HCT116 (cell line): ENCODE results near the gene IFIT1. TPM values are rescaled to one million over a fixed set of nuclear protein-coding genes. Genes with fewer than 3 reads are reported as not detected.

Experiments used
- ATAC-seq: fragments of 200-7000 bp; cut with Tn5 transposase; 2 replicates; pipeline ENCODE4 v1.9.1; 2020; ENCODE audit warnings: mild to moderate bottlenecking, moderate library complexity
- BruUV-seq: library from RNA; stranded (reverse); fragments of 400-500 nt; replicated peaks from 2 replicates; lab custom pipeline; 2021; lab: Mats Ljungman, UMichigan
- CTCF ChIA-PET: fragments of 300-600 bp; sonication (Branson Sonifier 250); formaldehyde crosslinking; loops from one replicate; lab custom pipeline; 2021; ENCODE audit warnings: antibody characterized with exemption; lab: Charles Lee
- POLR2A ChIA-PET: fragments of 300-600, 350-600 bp; sonication (Branson Sonifier 250); formaldehyde crosslinking; loops from one replicate; lab custom pipeline; 2021; ENCODE audit warnings: antibody characterized with exemption; lab: Charles Lee
- RAD21 ChIA-PET, 2 experiments: fragments of 300-600 bp; sonication (Branson Sonifier 250); formaldehyde crosslinking; loops; one replicate each; lab custom pipeline; 2023; ENCODE audit warnings: low total read pairs in 2 of 2; ENCODE audit not compliant: uncharacterized antibody in 2 of 2, unreplicated experiment in 2 of 2, low non-redundant PET in 1 of 2; lab: Charles Lee
- DNase-seq: peaks from one replicate; pipeline ENCODE4 v3.0.0-alpha.2; 2010; ENCODE audit warnings: low read depth, low spot score
- H2AFZ ChIP-seq: fragments of 200-600 bp; shearing (Covaris generic), sonication (generic); 2 replicates; pipeline ENCODE4 v1.6.1; 2017; ENCODE audit warnings: low read depth, mixed run types, mixed read lengths, antibody characterized with exemption, low read length; ENCODE audit not compliant: poor library complexity, severe bottlenecking
- H3K27ac ChIP-seq: 2 replicates; pipeline ENCODE4 v1.5.1; 2012; ENCODE audit warnings: low read depth, low read length
- H3K27me3 ChIP-seq: fragments of 200-600 bp; sonication (generic); 2 replicates; pipeline ENCODE4 v1.6.1; 2016; ENCODE audit warnings: mixed run types, low read length, mixed read lengths; ENCODE audit not compliant: insufficient read depth
- H3K36me3 ChIP-seq, 2 experiments: fragments of 200-500 bp in 1 of 2; fragments of 200-600 bp in 1 of 2; sonication (Bioruptor generic) in 1 of 2; sonication (generic) in 1 of 2; 2 replicates each; pipeline versions ENCODE4 v1.5.1 to v1.6.1; 2014 to 2016; ENCODE audit warnings: low read length in 2 of 2, inconsistent platforms in 1 of 2, mixed read lengths in 1 of 2, mixed run types in 1 of 2; ENCODE audit not compliant: insufficient read depth in 2 of 2, control insufficient read depth in 1 of 2
- H3K4me1 ChIP-seq, 2 experiments: fragments of 200-600 bp in 1 of 2; sonication (generic) in 1 of 2; 2 replicates each; pipeline versions ENCODE4 v1.5.1 to v1.6.1; 2012 to 2017; ENCODE audit warnings: low read length in 2 of 2, inconsistent platforms in 1 of 2, mild to moderate bottlenecking in 1 of 2, mixed read lengths in 1 of 2, mixed run types in 1 of 2, moderate library complexity in 1 of 2; ENCODE audit not compliant: insufficient read depth in 2 of 2, control insufficient read depth in 1 of 2
- H3K4me2 ChIP-seq: fragments of 200-600 bp; sonication (generic); 2 replicates; pipeline ENCODE4 v1.6.1; 2017; ENCODE audit warnings: mixed run types, low read length, mixed read lengths
- H3K4me3 ChIP-seq, 2 experiments: fragments of 200-600 bp in 1 of 2; sonication (generic) in 1 of 2; replicated peaks in 1 of 2; 2 replicates each; pipeline ENCODE4 v1.5.1; 2011 to 2016; ENCODE audit warnings: low read length in 2 of 2, control low read depth in 1 of 2, low read depth in 1 of 2, mild to moderate bottlenecking in 1 of 2, mixed read lengths in 1 of 2, mixed run types in 1 of 2
- H3K79me2 ChIP-seq: fragments of 200-600 bp; sonication (generic); 2 replicates; pipeline ENCODE4 v1.6.1; 2017; ENCODE audit warnings: mild to moderate bottlenecking, mixed run types, low read length, moderate library complexity, mixed read lengths; ENCODE audit not compliant: insufficient read depth
- H3K9ac ChIP-seq: fragments of 200-600 bp; sonication (generic); 2 replicates; pipeline ENCODE4 v1.6.1; 2016; ENCODE audit warnings: low read length, mixed read lengths
- H3K9me2 ChIP-seq: fragments of 200-600 bp; sonication (generic), shearing (Covaris generic); 2 replicates; pipeline ENCODE4 v1.6.1; 2017; ENCODE audit warnings: mixed run types, mild to moderate bottlenecking, moderate library complexity; ENCODE audit not compliant: insufficient read depth
- H3K9me3 ChIP-seq, 2 experiments: fragments of 200-500 bp in 1 of 2; fragments of 200-600 bp in 1 of 2; sonication (Bioruptor generic) in 1 of 2; sonication (generic) in 1 of 2; 2 replicates each; pipeline ENCODE4 v1.6.1; 2014 to 2017; ENCODE audit warnings: low read length in 2 of 2, mixed read lengths in 2 of 2, inconsistent platforms in 1 of 2, low read depth in 1 of 2, mild to moderate bottlenecking in 1 of 2, mixed run types in 1 of 2, moderate library complexity in 1 of 2; ENCODE audit not compliant: control insufficient read depth in 1 of 2, insufficient read depth in 1 of 2
- H4K20me1 ChIP-seq: fragments of 200-600 bp; sonication (generic), shearing (Covaris generic); 2 replicates; pipeline ENCODE4 v1.6.1; 2017; ENCODE audit warnings: mixed run types, mild to moderate bottlenecking, moderate library complexity; ENCODE audit not compliant: insufficient read depth
- CEBPB ChIP-seq: IDR thresholded peaks from 2 replicates; pipeline ENCODE4 v1.6.1; 2012; ENCODE audit warnings: low read depth
- EGR1 ChIP-seq: IDR thresholded peaks from 2 replicates; pipeline ENCODE4 v1.6.1; 2012; ENCODE audit warnings: low read depth
- EZH2 ChIP-seq: fragments of 200-600 bp; sonication (generic); IDR thresholded peaks from 2 replicates; pipeline ENCODE4 v1.6.1; 2017; ENCODE audit warnings: antibody characterized with exemption, mixed run types
- RAD21 ChIP-seq: IDR thresholded peaks from 2 replicates; pipeline ENCODE4 v1.6.1; 2012; ENCODE audit warnings: low read depth, mild to moderate bottlenecking
- SIN3A ChIP-seq: IDR thresholded peaks from 2 replicates; pipeline ENCODE4 v1.6.1; 2012; ENCODE audit warnings: low read depth
- SP1 ChIP-seq: IDR thresholded peaks from 2 replicates; pipeline ENCODE4 v1.6.1; 2012; ENCODE audit warnings: low read depth
- TCF7L2 ChIP-seq: IDR thresholded peaks from 2 replicates; pipeline ENCODE4 v1.7.0; 2011; ENCODE audit warnings: borderline replicate concordance, inconsistent platforms; ENCODE audit not compliant: insufficient read depth, insufficient read length; ENCODE audit errors: extremely low read depth
- ZFX ChIP-seq: fragments of 450-650 bp; IDR thresholded peaks from 2 replicates; pipeline ENCODE4 v1.6.1; 2017
- ZNF274 ChIP-seq: fragments of 200-500 bp; sonication (Bioruptor generic); IDR thresholded peaks from 2 replicates; pipeline ENCODE4 v1.6.1; 2014; ENCODE audit warnings: mild to moderate bottlenecking, low read depth, low read length, inconsistent platforms
- intact Hi-C: fragments of 100-400 bp; cut with micrococcal nuclease; formaldehyde crosslinking; loops from 2 replicates; pipeline ENCODE4 v1.10.0; 2022
- total RNA-seq: library from RNA; stranded (reverse); gene quantifications from one replicate; pipeline ENCODE4 v1.2.1, GENCODE V29; 2021; ENCODE audit not compliant: unreplicated experiment
- TF ChIP-seq, protein P1 (sequence below): IDR thresholded peaks from 2 replicates; pipeline ENCODE4 v1.6.1; 2011; ENCODE audit warnings: mild to moderate bottlenecking, low read length, moderate library complexity; ENCODE audit not compliant: insufficient replicate concordance; ENCODE audit errors: extremely low read depth
- TF ChIP-seq, protein P2 (sequence below): IDR thresholded peaks from 2 replicates; pipeline ENCODE4 v1.6.1; 2012
- TF ChIP-seq, protein P3 (sequence below): IDR thresholded peaks from 2 replicates; pipeline ENCODE4 v1.6.1; 2012; ENCODE audit warnings: low read depth

IFIT1 gene
- total RNA-seq, 1 experiment from 2014 or later: 3.6 TPM

DNA sequence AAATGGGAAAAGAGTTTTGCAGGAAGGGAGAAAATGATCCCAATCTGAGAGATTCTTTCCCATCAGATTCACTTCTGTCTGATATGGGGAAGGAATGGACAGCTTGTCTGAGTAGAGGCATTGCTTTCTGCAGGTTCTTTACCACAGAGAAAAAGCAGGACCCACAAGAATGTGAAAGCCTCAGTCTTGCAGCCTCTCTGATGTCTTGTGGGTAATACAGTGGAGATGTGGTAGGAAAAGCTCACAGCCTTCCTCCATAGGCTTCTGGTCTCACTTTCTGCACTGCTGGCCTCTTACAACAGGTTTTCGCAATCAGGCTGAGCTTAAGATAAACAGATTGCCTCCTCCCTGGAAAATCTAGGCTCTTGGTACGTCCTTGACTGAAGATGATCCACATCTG, 551 bp downstream of the IFIT1 start:
- TF ChIP-seq, protein P1, sequence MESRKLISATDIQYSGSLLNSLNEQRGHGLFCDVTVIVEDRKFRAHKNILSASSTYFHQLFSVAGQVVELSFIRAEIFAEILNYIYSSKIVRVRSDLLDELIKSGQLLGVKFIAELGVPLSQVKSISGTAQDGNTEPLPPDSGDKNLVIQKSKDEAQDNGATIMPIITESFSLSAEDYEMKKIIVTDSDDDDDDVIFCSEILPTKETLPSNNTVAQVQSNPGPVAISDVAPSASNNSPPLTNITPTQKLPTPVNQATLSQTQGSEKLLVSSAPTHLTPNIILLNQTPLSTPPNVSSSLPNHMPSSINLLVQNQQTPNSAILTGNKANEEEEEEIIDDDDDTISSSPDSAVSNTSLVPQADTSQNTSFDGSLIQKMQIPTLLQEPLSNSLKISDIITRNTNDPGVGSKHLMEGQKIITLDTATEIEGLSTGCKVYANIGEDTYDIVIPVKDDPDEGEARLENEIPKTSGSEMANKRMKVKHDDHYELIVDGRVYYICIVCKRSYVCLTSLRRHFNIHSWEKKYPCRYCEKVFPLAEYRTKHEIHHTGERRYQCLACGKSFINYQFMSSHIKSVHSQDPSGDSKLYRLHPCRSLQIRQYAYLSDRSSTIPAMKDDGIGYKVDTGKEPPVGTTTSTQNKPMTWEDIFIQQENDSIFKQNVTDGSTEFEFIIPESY: no peak
- TF ChIP-seq SIN3A (no peak), EGR1 (no peak), CEBPB (no peak), TCF7L2 (no peak), SP1 (no peak), RAD21 (no peak), ZNF274 (no peak), EZH2 (no peak), ZFX (no peak)
- TF ChIP-seq, protein P2, sequence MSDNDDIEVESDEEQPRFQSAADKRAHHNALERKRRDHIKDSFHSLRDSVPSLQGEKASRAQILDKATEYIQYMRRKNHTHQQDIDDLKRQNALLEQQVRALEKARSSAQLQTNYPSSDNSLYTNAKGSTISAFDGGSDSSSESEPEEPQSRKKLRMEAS: no peak
- TF ChIP-seq, protein P3, sequence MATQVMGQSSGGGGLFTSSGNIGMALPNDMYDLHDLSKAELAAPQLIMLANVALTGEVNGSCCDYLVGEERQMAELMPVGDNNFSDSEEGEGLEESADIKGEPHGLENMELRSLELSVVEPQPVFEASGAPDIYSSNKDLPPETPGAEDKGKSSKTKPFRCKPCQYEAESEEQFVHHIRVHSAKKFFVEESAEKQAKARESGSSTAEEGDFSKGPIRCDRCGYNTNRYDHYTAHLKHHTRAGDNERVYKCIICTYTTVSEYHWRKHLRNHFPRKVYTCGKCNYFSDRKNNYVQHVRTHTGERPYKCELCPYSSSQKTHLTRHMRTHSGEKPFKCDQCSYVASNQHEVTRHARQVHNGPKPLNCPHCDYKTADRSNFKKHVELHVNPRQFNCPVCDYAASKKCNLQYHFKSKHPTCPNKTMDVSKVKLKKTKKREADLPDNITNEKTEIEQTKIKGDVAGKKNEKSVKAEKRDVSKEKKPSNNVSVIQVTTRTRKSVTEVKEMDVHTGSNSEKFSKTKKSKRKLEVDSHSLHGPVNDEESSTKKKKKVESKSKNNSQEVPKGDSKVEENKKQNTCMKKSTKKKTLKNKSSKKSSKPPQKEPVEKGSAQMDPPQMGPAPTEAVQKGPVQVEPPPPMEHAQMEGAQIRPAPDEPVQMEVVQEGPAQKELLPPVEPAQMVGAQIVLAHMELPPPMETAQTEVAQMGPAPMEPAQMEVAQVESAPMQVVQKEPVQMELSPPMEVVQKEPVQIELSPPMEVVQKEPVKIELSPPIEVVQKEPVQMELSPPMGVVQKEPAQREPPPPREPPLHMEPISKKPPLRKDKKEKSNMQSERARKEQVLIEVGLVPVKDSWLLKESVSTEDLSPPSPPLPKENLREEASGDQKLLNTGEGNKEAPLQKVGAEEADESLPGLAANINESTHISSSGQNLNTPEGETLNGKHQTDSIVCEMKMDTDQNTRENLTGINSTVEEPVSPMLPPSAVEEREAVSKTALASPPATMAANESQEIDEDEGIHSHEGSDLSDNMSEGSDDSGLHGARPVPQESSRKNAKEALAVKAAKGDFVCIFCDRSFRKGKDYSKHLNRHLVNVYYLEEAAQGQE: no peak
- CTCF ChIA-PET: interaction anchor here (0.6 to 1.5 kb wide), 2 partner anchors 23 to 137 kb away, joined by 3 to 7 read pairs; no protein-coding TSS in a partner anchor
- no peak overlapping the region for H3K9ac ChIP-seq
- H3K4me3 ChIP-seq: peak overlapping the region; percentile 54 to 70
- no peaks in the 10 kb centered on the region for H4K20me1 ChIP-seq
- peaks cover 2 to 11% of the 10 kb centered on the region in 2 experiments; a peak in 3 of 4 replicates for H3K4me1 ChIP-seq
- no peak for ATAC-seq
- H3K27me3 ChIP-seq: no peaks in the 10 kb centered on the region
- no peak for DNase-seq
- POLR2A ChIA-PET: interaction anchor here (1.1 kb wide), 1 partner anchor 21 kb away, joined by 7 read pairs; the partner anchor contains the start of gene IFIT5
- peak overlapping the region; percentile 68 for H3K4me2 ChIP-seq
- no peak overlapping the region for H3K27ac ChIP-seq
- H2AFZ ChIP-seq: peak overlapping the region; percentile 52
- TSS peak; percentile 63 for BruUV-seq
- no peaks in the 10 kb centered on the region for H3K79me2 ChIP-seq
- intact Hi-C loops: no loop called here
- H3K9me3 ChIP-seq: no peaks in the 10 kb centered on the region
- RAD21 ChIA-PET: no interaction called here
- no peaks in the 10 kb centered on the region for H3K36me3 ChIP-seq
- H3K9me2 ChIP-seq: no peaks in the 10 kb centered on the region
